ENCODE measurements around the gene GALNT10.

DNA sequence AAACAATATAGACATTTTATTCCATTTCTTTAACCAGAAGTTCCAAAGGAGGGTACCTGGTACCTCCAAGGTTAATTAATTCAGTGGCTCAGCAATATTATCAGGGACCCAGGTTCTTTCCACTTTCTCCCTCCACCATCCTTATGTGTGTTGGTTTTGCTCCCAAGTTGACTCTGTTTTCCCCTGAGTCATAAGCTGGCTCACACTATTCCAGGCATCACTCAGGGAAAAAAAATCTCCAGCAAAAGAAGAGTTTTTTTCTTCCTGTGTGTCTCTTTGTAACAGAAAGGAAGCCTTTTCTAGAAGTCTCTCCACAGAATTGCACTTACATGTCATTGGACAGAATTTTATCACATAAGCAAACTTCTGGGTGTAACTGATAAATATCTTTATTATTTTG, 31.2 kb upstream of the GALNT10 start:
- TF ChIP-seq, protein P1, sequence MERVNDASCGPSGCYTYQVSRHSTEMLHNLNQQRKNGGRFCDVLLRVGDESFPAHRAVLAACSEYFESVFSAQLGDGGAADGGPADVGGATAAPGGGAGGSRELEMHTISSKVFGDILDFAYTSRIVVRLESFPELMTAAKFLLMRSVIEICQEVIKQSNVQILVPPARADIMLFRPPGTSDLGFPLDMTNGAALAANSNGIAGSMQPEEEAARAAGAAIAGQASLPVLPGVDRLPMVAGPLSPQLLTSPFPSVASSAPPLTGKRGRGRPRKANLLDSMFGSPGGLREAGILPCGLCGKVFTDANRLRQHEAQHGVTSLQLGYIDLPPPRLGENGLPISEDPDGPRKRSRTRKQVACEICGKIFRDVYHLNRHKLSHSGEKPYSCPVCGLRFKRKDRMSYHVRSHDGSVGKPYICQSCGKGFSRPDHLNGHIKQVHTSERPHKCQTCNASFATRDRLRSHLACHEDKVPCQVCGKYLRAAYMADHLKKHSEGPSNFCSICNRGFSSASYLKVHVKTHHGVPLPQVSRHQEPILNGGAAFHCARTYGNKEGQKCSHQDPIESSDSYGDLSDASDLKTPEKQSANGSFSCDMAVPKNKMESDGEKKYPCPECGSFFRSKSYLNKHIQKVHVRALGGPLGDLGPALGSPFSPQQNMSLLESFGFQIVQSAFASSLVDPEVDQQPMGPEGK (CRISPR knock-in tag; IDR thresholded peaks at IDR 0.05; ENCODE audit: borderline replicate concordance), result no peak
- TF ChIP-seq RARB (CRISPR knock-in tag; IDR thresholded peaks at IDR 0.05) (no peak), BACH2 (CRISPR knock-in tag; IDR thresholded peaks at IDR 0.05; ENCODE audit: borderline replicate concordance) (no peak), ARNTL (CRISPR knock-in tag; IDR thresholded peaks at IDR 0.05; ENCODE audit: borderline replicate concordance, low read depth) (no peak), ISL1 (CRISPR knock-in tag; IDR thresholded peaks at IDR 0.05) (no peak), ZFP30 (CRISPR knock-in tag; IDR thresholded peaks at IDR 0.05) (no peak)
- TF ChIP-seq, protein P2, sequence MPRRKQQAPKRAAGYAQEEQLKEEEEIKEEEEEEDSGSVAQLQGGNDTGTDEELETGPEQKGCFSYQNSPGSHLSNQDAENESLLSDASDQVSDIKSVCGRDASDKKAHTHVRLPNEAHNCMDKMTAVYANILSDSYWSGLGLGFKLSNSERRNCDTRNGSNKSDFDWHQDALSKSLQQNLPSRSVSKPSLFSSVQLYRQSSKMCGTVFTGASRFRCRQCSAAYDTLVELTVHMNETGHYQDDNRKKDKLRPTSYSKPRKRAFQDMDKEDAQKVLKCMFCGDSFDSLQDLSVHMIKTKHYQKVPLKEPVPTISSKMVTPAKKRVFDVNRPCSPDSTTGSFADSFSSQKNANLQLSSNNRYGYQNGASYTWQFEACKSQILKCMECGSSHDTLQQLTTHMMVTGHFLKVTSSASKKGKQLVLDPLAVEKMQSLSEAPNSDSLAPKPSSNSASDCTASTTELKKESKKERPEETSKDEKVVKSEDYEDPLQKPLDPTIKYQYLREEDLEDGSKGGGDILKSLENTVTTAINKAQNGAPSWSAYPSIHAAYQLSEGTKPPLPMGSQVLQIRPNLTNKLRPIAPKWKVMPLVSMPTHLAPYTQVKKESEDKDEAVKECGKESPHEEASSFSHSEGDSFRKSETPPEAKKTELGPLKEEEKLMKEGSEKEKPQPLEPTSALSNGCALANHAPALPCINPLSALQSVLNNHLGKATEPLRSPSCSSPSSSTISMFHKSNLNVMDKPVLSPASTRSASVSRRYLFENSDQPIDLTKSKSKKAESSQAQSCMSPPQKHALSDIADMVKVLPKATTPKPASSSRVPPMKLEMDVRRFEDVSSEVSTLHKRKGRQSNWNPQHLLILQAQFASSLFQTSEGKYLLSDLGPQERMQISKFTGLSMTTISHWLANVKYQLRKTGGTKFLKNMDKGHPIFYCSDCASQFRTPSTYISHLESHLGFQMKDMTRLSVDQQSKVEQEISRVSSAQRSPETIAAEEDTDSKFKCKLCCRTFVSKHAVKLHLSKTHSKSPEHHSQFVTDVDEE (CRISPR knock-in tag; IDR thresholded peaks at IDR 0.05), result no peak
- TF ChIP-seq, protein P3, sequence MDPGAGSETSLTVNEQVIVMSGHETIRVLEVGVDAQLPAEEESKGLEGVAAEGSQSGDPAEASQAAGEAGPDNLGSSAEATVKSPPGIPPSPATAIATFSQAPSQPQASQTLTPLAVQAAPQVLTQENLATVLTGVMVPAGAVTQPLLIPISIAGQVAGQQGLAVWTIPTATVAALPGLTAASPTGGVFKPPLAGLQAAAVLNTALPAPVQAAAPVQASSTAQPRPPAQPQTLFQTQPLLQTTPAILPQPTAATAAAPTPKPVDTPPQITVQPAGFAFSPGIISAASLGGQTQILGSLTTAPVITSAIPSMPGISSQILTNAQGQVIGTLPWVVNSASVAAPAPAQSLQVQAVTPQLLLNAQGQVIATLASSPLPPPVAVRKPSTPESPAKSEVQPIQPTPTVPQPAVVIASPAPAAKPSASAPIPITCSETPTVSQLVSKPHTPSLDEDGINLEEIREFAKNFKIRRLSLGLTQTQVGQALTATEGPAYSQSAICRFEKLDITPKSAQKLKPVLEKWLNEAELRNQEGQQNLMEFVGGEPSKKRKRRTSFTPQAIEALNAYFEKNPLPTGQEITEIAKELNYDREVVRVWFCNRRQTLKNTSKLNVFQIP (CRISPR knock-in tag; IDR thresholded peaks at IDR 0.05; ENCODE audit: borderline replicate concordance, low read depth), result no peak
